SK-MEL-5 (cell line): ENCODE measurements around the gene PCBP4. TPM values are rescaled to one million over a fixed set of nuclear protein-coding genes. Genes with fewer than 3 reads are reported as not detected.

ENCODE experiments used
- small RNA-seq, 2 experiments: library from RNA; depleted of rRNA; stranded (forward); fragments of <200 nt; gene quantifications; one replicate each; pipeline ENCODE3, GENCODE V24; 2014
- total RNA-seq: library from RNA; depleted of rRNA; stranded (reverse); fragments of >200 nt; shearing (Covaris generic); gene quantifications from 2 replicates; pipeline ENCODE4 v1.2.3, GENCODE V29; 2014; rRNA removed

PCBP4 gene
- total RNA-seq, 1 experiment from 2014 or later, result 25.0 TPM

Small RNA genes lying within 50 kb of the gene (small RNA-seq; reads per million reads assigned to genes)
- gene AC115284.1, result 0 reads per million in 2 experiments

Other genes with a start within 250 kb of the PCBP4 start
- not detected in 2 replicates for gene IQCF6, start 188.2 kb downstream of the PCBP4 start, total RNA-seq
- gene IQCF2, start 105.8 kb downstream of the PCBP4 start, total RNA-seq, result not detected in 2 replicates
- not detected in 2 replicates for gene IQCF5, start 91.9 kb downstream of the PCBP4 start, total RNA-seq
- not detected in 2 replicates for gene IQCF1, start 64.1 kb downstream of the PCBP4 start, total RNA-seq
- 62.2 and 69.0 TPM in 2 replicates for gene RRP9, start 25.6 kb downstream of the PCBP4 start, total RNA-seq
- gene PARP3, start 25.1 kb downstream of the PCBP4 start, total RNA-seq, result 7.2 and 7.9 TPM in 2 replicates
- gene GPR62, start 12.1 kb downstream of the PCBP4 start, total RNA-seq, result not detected in 2 replicates
- 33.9 and 36.1 TPM in 2 replicates for gene ABHD14B, start 6.6 kb upstream of the PCBP4 start, total RNA-seq
- gene ABHD14A, start 7.6 kb upstream of the PCBP4 start, total RNA-seq, result 45.2 and 46.0 TPM in 2 replicates
- 137 and 180 TPM in 2 replicates for gene ACY1, start 16.1 kb upstream of the PCBP4 start, total RNA-seq
- 2,678 and 2,698 TPM in 2 replicates for gene RPL29, start 28.4 kb upstream of the PCBP4 start, total RNA-seq
- 11.9 and 12.6 TPM in 2 replicates for gene DUSP7, start 89.1 kb upstream of the PCBP4 start, total RNA-seq
- 7.7 and 11.5 TPM in 2 replicates for gene POC1A, start 187.0 kb upstream of the PCBP4 start, total RNA-seq
- 98.8 and 103 TPM in 2 replicates for gene ALAS1, start 230.7 kb upstream of the PCBP4 start, total RNA-seq